ENCODE data around the gene FAM181A. TPM values are rescaled to one million over a fixed set of nuclear protein-coding genes. Genes with fewer than 3 reads are reported as not detected.

Gene FAM181A
- total RNA-seq, 1 donor from 2014 or later, result not detected

DNA sequence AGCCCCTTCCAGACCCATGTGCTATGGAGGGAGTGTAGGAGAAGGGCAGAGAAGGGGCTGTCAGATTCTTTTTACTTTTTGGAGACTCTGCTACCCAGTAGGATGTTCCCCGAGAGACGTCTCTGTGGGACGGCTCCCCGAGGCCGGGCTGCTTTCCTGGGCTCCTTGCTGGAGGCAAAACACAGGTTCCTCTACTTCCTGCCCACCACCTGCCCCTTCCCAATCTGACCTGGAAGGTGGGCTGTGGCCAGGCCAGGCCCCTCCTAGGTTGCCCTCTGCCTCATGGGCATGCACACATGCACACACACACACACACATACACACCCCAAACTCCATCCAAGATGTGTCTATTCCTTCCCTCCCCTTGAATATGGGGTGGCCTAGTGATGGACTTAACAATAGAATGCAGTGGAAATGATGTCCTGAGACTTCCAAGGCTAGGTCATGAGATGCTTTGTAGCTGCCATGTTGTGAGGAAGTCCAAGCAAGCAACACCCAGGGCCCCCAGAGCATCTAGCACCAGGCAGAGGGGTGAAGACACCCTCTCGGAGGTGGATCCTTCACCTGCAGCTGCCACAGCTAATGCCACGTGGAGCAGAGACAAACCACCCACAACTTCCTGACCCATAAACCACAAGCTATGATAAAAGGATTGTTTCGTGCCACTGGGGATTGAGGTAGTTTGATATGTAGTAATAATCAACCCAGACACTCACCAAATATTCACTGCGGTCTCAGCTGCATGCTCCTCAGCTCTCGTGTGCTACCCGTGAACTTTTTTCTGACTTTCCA lies 50.8 kb downstream of the FAM181A start:
- no peaks in the 10 kb centered on the region for H3K79me2 ChIP-seq (ENCODE audit: insufficient read depth, low read length)
- H3K9me3 ChIP-seq (ENCODE audit: insufficient read depth, low read depth, low read length), result no peaks in the 10 kb centered on the region
- no peak overlapping the region for H3K4me2 ChIP-seq (ENCODE audit: low read length)
- H3K4me3 ChIP-seq (ENCODE audit: insufficient read depth, low read depth, low read length), result no peak overlapping the region
- Mint-ChIP-seq H3K4me1 (ENCODE audit: low read depth, unreplicated experiment) (peaks cover 10% of the 10 kb centered on the region), H3K9me3 (ENCODE audit: unreplicated experiment) (no peaks in the 10 kb centered on the region), H3K4me3 (ENCODE audit: unreplicated experiment) (no peak overlapping the region), H3K36me3 (ENCODE audit: low read depth, unreplicated experiment) (no peaks in the 10 kb centered on the region), H3K27ac (ENCODE audit: unreplicated experiment) (no peak overlapping the region), H3K27me3 (ENCODE audit: low read depth, unreplicated experiment) (peaks cover 59% of the 10 kb centered on the region)
- no peak overlapping the region for H3K9ac ChIP-seq (ENCODE audit: low read length)
- FAIRE-seq, result no peak
- TF ChIP-seq, protein P1, sequence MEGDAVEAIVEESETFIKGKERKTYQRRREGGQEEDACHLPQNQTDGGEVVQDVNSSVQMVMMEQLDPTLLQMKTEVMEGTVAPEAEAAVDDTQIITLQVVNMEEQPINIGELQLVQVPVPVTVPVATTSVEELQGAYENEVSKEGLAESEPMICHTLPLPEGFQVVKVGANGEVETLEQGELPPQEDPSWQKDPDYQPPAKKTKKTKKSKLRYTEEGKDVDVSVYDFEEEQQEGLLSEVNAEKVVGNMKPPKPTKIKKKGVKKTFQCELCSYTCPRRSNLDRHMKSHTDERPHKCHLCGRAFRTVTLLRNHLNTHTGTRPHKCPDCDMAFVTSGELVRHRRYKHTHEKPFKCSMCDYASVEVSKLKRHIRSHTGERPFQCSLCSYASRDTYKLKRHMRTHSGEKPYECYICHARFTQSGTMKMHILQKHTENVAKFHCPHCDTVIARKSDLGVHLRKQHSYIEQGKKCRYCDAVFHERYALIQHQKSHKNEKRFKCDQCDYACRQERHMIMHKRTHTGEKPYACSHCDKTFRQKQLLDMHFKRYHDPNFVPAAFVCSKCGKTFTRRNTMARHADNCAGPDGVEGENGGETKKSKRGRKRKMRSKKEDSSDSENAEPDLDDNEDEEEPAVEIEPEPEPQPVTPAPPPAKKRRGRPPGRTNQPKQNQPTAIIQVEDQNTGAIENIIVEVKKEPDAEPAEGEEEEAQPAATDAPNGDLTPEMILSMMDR (IDR thresholded peaks at IDR 0.05; ENCODE audit: insufficient read depth, low read depth, low read length), result no peak
- TF ChIP-seq EZH2 (IDR thresholded peaks at IDR 0.05; ENCODE audit: insufficient read depth, low read length), result no peak
- H3K27ac ChIP-seq (ENCODE audit: low read depth, low read length), result no peak overlapping the region
- peaks cover 19% of the 10 kb centered on the region for H3K27me3 ChIP-seq (ENCODE audit: insufficient read depth, low read length)
- no peaks in the 10 kb centered on the region for H4K20me1 ChIP-seq (ENCODE audit: insufficient read depth, low read length)
- H3K36me3 ChIP-seq (ENCODE audit: insufficient read depth, low read length), result no peaks in the 10 kb centered on the region
- peaks cover 9% of the 10 kb centered on the region for H3K4me1 ChIP-seq (ENCODE audit: insufficient read depth, low read length)
- peak; percentile 80 for DNase-seq (ENCODE audit: low read depth)
- no peak overlapping the region for H2AFZ ChIP-seq (ENCODE audit: low read depth, low read length)

DNA sequence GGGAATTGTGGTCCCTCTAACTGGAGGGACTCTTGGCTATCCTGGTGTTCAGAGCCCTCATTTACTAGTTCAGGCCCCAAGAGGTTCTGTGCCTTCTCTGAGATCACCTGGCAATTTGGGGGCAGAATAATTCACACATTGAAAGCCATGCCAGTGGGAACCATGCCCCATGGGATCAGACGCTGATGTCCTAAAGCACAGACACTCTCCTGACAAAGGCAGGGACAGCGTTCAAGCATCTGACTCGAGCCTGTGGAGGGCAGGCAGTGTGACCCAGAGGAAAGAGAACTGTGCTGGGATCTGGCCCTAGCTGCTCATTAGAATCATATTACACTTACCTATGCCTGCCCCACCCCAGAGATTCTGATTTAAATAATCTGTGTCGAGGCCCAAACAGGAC lies 51.6 kb downstream of the FAM181A start:
- peaks cover 12% of the 10 kb centered on the region for H3K4me1 ChIP-seq (ENCODE audit: insufficient read depth, low read length)

More for the DNA sequence above, 51.6 kb downstream of the FAM181A start:
- Mint-ChIP-seq H3K4me3 (ENCODE audit: unreplicated experiment) (no peak overlapping the region), H3K27ac (ENCODE audit: unreplicated experiment) (no peak overlapping the region), H3K4me1 (ENCODE audit: low read depth, unreplicated experiment) (peaks cover 10% of the 10 kb centered on the region), H3K36me3 (ENCODE audit: low read depth, unreplicated experiment) (no peaks in the 10 kb centered on the region), H3K9me3 (ENCODE audit: unreplicated experiment) (no peaks in the 10 kb centered on the region), H3K27me3 (ENCODE audit: low read depth, unreplicated experiment) (peaks cover 54% of the 10 kb centered on the region)
- no peaks in the 10 kb centered on the region for H4K20me1 ChIP-seq (ENCODE audit: insufficient read depth, low read length)
- no peaks in the 10 kb centered on the region for H3K36me3 ChIP-seq (ENCODE audit: insufficient read depth, low read length)
- no peak overlapping the region for H3K4me2 ChIP-seq (ENCODE audit: low read length)
- H3K4me3 ChIP-seq (ENCODE audit: insufficient read depth, low read depth, low read length), result no peak overlapping the region
- DNase-seq (ENCODE audit: low read depth) (no peak), FAIRE-seq (no peak)
- peaks cover 15% of the 10 kb centered on the region for H3K27me3 ChIP-seq (ENCODE audit: insufficient read depth, low read length)
- no peak overlapping the region for H3K9ac ChIP-seq (ENCODE audit: low read length)
- no peak overlapping the region for H2AFZ ChIP-seq (ENCODE audit: low read depth, low read length)
- no peaks in the 10 kb centered on the region for H3K9me3 ChIP-seq (ENCODE audit: insufficient read depth, low read depth, low read length)
- H3K79me2 ChIP-seq (ENCODE audit: insufficient read depth, low read length), result no peaks in the 10 kb centered on the region
- no peak overlapping the region for H3K27ac ChIP-seq (ENCODE audit: low read depth, low read length)
- no peak for TF ChIP-seq EZH2 (IDR thresholded peaks at IDR 0.05; ENCODE audit: insufficient read depth, low read length)
- TF ChIP-seq, protein P1 (IDR thresholded peaks at IDR 0.05; ENCODE audit: insufficient read depth, low read depth, low read length), result no peak

Small RNA genes within 50 kb of the gene (microRNA-seq; reads per million reads assigned to microRNA genes)
- not detected for gene MIR4506

Other genes starting within 250 kb of the FAM181A start
- not detected in 2 replicates for gene PRIMA1, start 138.9 kb upstream of the FAM181A start, total RNA-seq
- gene ASB2, start 49.2 kb downstream of the FAM181A start, total RNA-seq, result 0.25 TPM in 1 of 2 replicates, not detected in the other
- gene CCDC197, start 70.0 kb downstream of the FAM181A start, total RNA-seq, result not detected in 2 replicates
- 3.1 and 3.3 TPM in 2 replicates for gene OTUB2, start 99.0 kb downstream of the FAM181A start, total RNA-seq
- 206 TPM in 2 replicates for gene DDX24, start 153.9 kb downstream of the FAM181A start, total RNA-seq
- gene IFI27L1, start 154.0 kb downstream of the FAM181A start, total RNA-seq, result 28.4 and 30.8 TPM in 2 replicates
- 1,022 and 1,408 TPM in 2 replicates for gene IFI27, start 183.4 kb downstream of the FAM181A start, total RNA-seq
- 63.9 and 79.9 TPM in 2 replicates for gene IFI27L2, start 202.3 kb downstream of the FAM181A start, total RNA-seq
- 6.0 and 7.5 TPM in 2 replicates for gene PPP4R4, start 247.0 kb downstream of the FAM181A start, total RNA-seq

Data from astrocyte (in vitro differentiated cells and primary cell).